Thyroid gland (tissue), 4 donors: Measurements from ENCODE around the gene C2orf69. TPM values are rescaled to one million over a fixed set of nuclear protein-coding genes. Genes with fewer than 3 reads are reported as not detected.

ENCODE experiments used
- DNase-seq, 2 donors: peaks; one replicate each; pipeline ENCODE4 v3.0.0-alpha.2; 2019
- H3K27ac ChIP-seq, 3 donors: fragments of 200-600 bp; sonication (generic); 1 replicate in 2 of 3; 2 replicates in 1 of 3; pipeline ENCODE4 v1.5.1; 2016 to 2019; ENCODE audit warnings: mild to moderate bottlenecking in 1 of 3, moderate library complexity in 1 of 3
- H3K27me3 ChIP-seq: fragments of 200-600 bp; sonication (generic); one replicate; pipeline ENCODE4 v1.5.1; 2019
- H3K36me3 ChIP-seq, 2 donors: fragments of 200-600 bp; sonication (generic); one replicate each; pipeline ENCODE4 v1.5.1; 2016 to 2019
- H3K4me1 ChIP-seq, 2 donors: fragments of 200-600 bp; sonication (generic); one replicate each; pipeline ENCODE4 v1.5.1; 2017 to 2019
- H3K4me3 ChIP-seq, 3 donors: fragments of 200-600 bp; sonication (generic); replicated peaks in 1 of 3; 1 replicate in 2 of 3; 2 replicates in 1 of 3; pipeline ENCODE4 v1.5.1; 2016; ENCODE audit warnings: mild to moderate bottlenecking in 1 of 3
- H3K9me3 ChIP-seq: fragments of 200-600 bp; sonication (generic); one replicate; pipeline ENCODE4 v1.5.1; 2017
- POLR2A ChIP-seq, 2 donors: fragments of 450-650 bp; IDR thresholded peaks; one replicate each; pipeline ENCODE4 v1.6.1; 2017; ENCODE audit warnings: antibody characterized with exemption in 2 of 2, mild to moderate bottlenecking in 2 of 2, moderate library complexity in 1 of 2
- WGBS, 2 donors: methylation state at CpG; one replicate each; pipeline ENCODE4 v1.1.5; 2017; 5-methylcytosine and 5-hydroxymethylcytosine counted together
- intact Hi-C: fragments of 100-400 bp; cut with DNase I; formaldehyde crosslinking; loops from one replicate; pipeline ENCODE4 v1.15.1; 2023
- total RNA-seq, 4 donors: library from RNA; depleted of rRNA; stranded (reverse); fragments of >200 nt; gene quantifications; one replicate each; pipeline ENCODE4 v1.2.3, GENCODE V29; 2016
- TF ChIP-seq, protein P1 (sequence below), 6 experiments: fragments of 200-600 bp in 3 of 6; fragments of 450-650 bp in 3 of 6; sonication (generic) in 3 of 6; IDR thresholded peaks; one replicate each; pipeline ENCODE4 v1.5.1; 2016 to 2019; ENCODE audit warnings: antibody characterized with exemption in 6 of 6, mild to moderate bottlenecking in 2 of 6, inconsistent platforms in 1 of 6, moderate library complexity in 1 of 6

The C2orf69 gene
- total RNA-seq, 4 donors from 2014 or later = 11.3 to 12.8 (median 12.3) TPM

DNA sequence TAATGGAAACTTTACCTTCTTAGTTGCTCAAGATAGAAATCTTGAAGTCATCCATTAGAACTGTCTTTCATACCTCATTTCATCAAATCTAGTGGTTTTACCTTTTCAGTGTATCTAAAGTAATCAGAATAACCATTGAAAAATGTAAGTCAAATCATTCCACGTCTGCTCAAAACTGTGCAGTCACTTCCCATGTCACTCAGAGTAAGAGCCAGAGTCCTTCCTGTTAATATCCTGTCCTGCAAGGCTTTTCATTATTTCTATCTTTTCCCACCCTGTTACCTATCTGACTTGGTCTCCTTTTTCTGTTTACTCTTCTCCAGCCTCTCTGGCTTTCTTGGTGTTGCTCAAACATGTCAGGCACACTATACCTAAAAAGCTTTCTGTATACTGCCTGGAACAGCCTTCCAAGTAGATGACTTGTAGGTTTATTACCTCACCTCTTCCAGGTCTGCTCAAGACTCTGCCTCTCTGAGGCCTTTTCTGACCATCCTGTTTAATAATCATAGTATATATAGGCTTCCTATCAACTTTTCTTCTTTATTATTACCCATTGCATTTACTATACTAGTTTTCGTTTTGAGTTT lies 3.4 kb downstream of the C2orf69 start:
- H3K36me3 ChIP-seq = no peaks in the 10 kb centered on the region
- DNase-seq = no peak
- H3K4me1 ChIP-seq = peaks cover 14 to 15% of the 10 kb centered on the region in 2 donors
- H3K4me3 ChIP-seq = no peak overlapping the region
- 76 to 80% methylated on average over 2 of the region's 2 CpGs for WGBS, 2 donors
- H3K27ac ChIP-seq = no peak overlapping the region
- no peaks in the 10 kb centered on the region for H3K9me3 ChIP-seq
- TF ChIP-seq POLR2A (IDR thresholded peaks at IDR 0.05) = no peak
- TF ChIP-seq, protein P1, sequence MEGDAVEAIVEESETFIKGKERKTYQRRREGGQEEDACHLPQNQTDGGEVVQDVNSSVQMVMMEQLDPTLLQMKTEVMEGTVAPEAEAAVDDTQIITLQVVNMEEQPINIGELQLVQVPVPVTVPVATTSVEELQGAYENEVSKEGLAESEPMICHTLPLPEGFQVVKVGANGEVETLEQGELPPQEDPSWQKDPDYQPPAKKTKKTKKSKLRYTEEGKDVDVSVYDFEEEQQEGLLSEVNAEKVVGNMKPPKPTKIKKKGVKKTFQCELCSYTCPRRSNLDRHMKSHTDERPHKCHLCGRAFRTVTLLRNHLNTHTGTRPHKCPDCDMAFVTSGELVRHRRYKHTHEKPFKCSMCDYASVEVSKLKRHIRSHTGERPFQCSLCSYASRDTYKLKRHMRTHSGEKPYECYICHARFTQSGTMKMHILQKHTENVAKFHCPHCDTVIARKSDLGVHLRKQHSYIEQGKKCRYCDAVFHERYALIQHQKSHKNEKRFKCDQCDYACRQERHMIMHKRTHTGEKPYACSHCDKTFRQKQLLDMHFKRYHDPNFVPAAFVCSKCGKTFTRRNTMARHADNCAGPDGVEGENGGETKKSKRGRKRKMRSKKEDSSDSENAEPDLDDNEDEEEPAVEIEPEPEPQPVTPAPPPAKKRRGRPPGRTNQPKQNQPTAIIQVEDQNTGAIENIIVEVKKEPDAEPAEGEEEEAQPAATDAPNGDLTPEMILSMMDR (IDR thresholded peaks at IDR 0.05) = no peak
- intact Hi-C loops = no loop called here
- H3K27me3 ChIP-seq = no peaks in the 10 kb centered on the region

- H3K36me3 ChIP-seq = no peaks in the 10 kb centered on the region
- DNase-seq = no peak
- peaks cover 9 to 15% of the 10 kb centered on the region in 2 donors for H3K4me1 ChIP-seq
- no peak overlapping the region for H3K4me3 ChIP-seq
- no peaks in the 10 kb centered on the region for H3K27me3 ChIP-seq
- no peak for TF ChIP-seq POLR2A (IDR thresholded peaks at IDR 0.05)
- TF ChIP-seq, protein P1 (IDR thresholded peaks at IDR 0.05) = no peak
- no peak overlapping the region for H3K27ac ChIP-seq
- WGBS, 2 donors = 96 to 97% methylated on average over 4 of the region's 4 CpGs
- intact Hi-C loops = no loop called here
- no peaks in the 10 kb centered on the region for H3K9me3 ChIP-seq
Observed at GRCh38 chr2:199916980-199917379, 5.9 kb downstream of the C2orf69 start.

DNA sequence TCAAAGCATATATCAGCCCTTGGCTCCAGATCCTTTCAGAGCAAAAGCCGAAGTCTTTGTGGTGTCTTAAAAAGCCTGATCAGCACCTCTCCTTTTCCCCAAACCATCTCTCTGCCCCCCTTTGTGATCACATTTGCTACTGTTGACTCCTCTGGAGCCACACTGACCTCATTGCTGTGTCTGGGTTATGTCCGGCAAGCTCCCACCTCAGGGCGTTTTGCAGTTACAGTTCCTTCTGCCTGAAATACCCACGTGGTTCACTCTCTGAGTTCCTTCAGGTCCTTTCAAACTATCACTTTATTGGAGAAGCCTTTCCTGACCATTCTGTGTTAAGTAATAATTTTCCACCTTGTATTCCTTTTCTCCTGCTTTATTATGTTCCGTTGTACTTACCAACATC lies 11.8 kb downstream of the C2orf69 start:
- no peak for DNase-seq
- Histone ChIP-seq H3K27ac (no peak overlapping the region), H3K9me3 (no peaks in the 10 kb centered on the region), H3K4me1 (no peaks in the 10 kb centered on the region), H3K4me3 (no peak overlapping the region), H3K27me3 (no peaks in the 10 kb centered on the region), H3K36me3 (no peaks in the 10 kb centered on the region)
- intact Hi-C loops = no loop called here
- TF ChIP-seq POLR2A (IDR thresholded peaks at IDR 0.05) = no peak
- TF ChIP-seq, protein P1 (IDR thresholded peaks at IDR 0.05) = no peak
- WGBS, 2 donors = 71 to 82% methylated on average over 5 of the region's 5 CpGs

DNA sequence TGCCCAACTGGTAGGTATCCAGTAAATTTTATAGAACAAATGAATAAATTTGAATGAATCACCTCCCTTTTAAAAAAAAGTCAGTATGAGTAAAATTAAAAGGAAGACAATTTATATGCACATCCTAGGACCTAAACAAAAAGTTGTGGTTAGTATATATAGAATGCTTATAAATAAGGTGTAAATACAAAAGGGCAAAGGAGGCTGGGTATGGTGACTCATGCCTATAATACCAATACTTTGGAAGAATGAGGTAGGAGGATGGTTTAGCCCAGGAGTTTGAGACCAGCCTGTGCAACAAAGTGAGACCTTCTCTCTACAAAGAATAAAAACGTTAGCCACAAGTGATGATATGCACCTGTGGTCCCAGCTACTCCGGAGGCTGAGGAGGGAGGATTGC lies 12.8 kb downstream of the C2orf69 start:
- H3K27ac ChIP-seq = no peak overlapping the region
- no peak for TF ChIP-seq POLR2A (IDR thresholded peaks at IDR 0.05)
- TF ChIP-seq, protein P1 (IDR thresholded peaks at IDR 0.05) = no peak
- H3K9me3 ChIP-seq = no peaks in the 10 kb centered on the region
- H3K36me3 ChIP-seq = no peaks in the 10 kb centered on the region
- 82 to 83% methylated on average over 2 of the region's 2 CpGs for WGBS, 2 donors
- H3K4me1 ChIP-seq = no peaks in the 10 kb centered on the region
- no peak for DNase-seq
- no peaks in the 10 kb centered on the region for H3K27me3 ChIP-seq
- H3K4me3 ChIP-seq = no peak overlapping the region
- intact Hi-C loops = no loop called here

- TF ChIP-seq, protein P1 (IDR thresholded peaks at IDR 0.05) = no peak
- no peak for TF ChIP-seq POLR2A (IDR thresholded peaks at IDR 0.05)
- intact Hi-C loops = no loop called here
- no peak for DNase-seq
- Histone ChIP-seq H3K4me1 (no peaks in the 10 kb centered on the region), H3K27me3 (no peaks in the 10 kb centered on the region), H3K9me3 (no peaks in the 10 kb centered on the region), H3K36me3 (no peaks in the 10 kb centered on the region), H3K4me3 (no peak overlapping the region), H3K27ac (no peak overlapping the region)
- WGBS, 2 donors = 81 to 83% methylated on average over 1 of the region's 1 CpG
Observed at GRCh38 chr2:199926806-199927205, 15.7 kb downstream of the C2orf69 start.
